OCI-LY1 (cell line): ENCODE results near the gene GOLGA8B.
"Not testable (repeated sequence)": the region's sequence is repeated elsewhere in the genome, so short reads cannot be mapped to it uniquely, and the experiment has no call there.

Experiments
- H2AFZ ChIP-seq: fragments of 200-600 bp; sonication (generic), shearing (Covaris generic); 2 replicates; pipeline ENCODE4 v1.6.0; 2014; ENCODE audit warnings: antibody characterized with exemption, mild to moderate bottlenecking, low read length
- H3F3A ChIP-seq: fragments of 200-600 bp; sonication (generic), shearing (Covaris generic); 2 replicates; pipeline ENCODE4 v1.6.0; 2014; ENCODE audit warnings: mild to moderate bottlenecking, antibody characterized with exemption, low read length, moderate library complexity; ENCODE audit not compliant: insufficient read depth
- H3K27ac ChIP-seq: fragments of 200-600 bp; sonication (generic); 2 replicates; pipeline ENCODE4 v1.5.1; 2014; ENCODE audit warnings: low read length, mixed run types, mild to moderate bottlenecking, low read depth; ENCODE audit not compliant: poor library complexity, severe bottlenecking
- H3K27me3 ChIP-seq: fragments of 200-600 bp; sonication (generic); 2 replicates; pipeline ENCODE4 v1.6.0; 2014; ENCODE audit warnings: antibody characterized with exemption, mild to moderate bottlenecking, low read length, moderate library complexity; ENCODE audit not compliant: insufficient read depth
- H3K36me3 ChIP-seq: fragments of 200-600 bp; sonication (generic); 2 replicates; pipeline ENCODE4 v1.6.1; 2014; ENCODE audit warnings: mild to moderate bottlenecking, antibody characterized with exemption, low read length, moderate library complexity, mixed read lengths; ENCODE audit not compliant: insufficient read depth
- H3K4me1 ChIP-seq: fragments of 200-600 bp; sonication (generic); 2 replicates; pipeline ENCODE4 v1.5.1; 2014; ENCODE audit warnings: mild to moderate bottlenecking, low read length, moderate library complexity; ENCODE audit not compliant: insufficient read depth, severe bottlenecking
- H3K4me2 ChIP-seq: fragments of 200-600 bp; sonication (generic), shearing (Covaris generic); 2 replicates; pipeline ENCODE4 v1.6.1; 2014; ENCODE audit warnings: low read length
- H3K4me3 ChIP-seq: fragments of 200-600 bp; sonication (generic); 2 replicates; pipeline ENCODE4 v1.5.1; 2014; ENCODE audit warnings: low read length, low read depth, mild to moderate bottlenecking, mixed read lengths; ENCODE audit not compliant: poor library complexity, severe bottlenecking
- H3K79me2 ChIP-seq: fragments of 200-600 bp; shearing (Covaris generic); 2 replicates; pipeline ENCODE4 v1.6.1; 2016; ENCODE audit warnings: mixed run types, low read length, mixed read lengths; ENCODE audit not compliant: insufficient read depth
- H3K9ac ChIP-seq: fragments of 200-600 bp; sonication (generic), shearing (Covaris generic); 2 replicates; pipeline ENCODE4 v1.6.1; 2014; ENCODE audit warnings: mild to moderate bottlenecking, low read length, mixed read lengths
- H3K9me2 ChIP-seq: fragments of 200-600 bp; sonication (generic), shearing (Covaris generic); 2 replicates; pipeline ENCODE4 v1.6.1; 2014; ENCODE audit warnings: low read depth, mild to moderate bottlenecking, low read length, mixed read lengths
- H3K9me3 ChIP-seq: fragments of 200-600 bp; shearing (Covaris generic); 2 replicates; pipeline ENCODE4 v1.6.1; 2014; ENCODE audit warnings: low read length, mixed read lengths
- H4K20me1 ChIP-seq: fragments of 200-600 bp; sonication (generic), shearing (Covaris generic); 2 replicates; pipeline ENCODE4 v1.6.0; 2016; ENCODE audit warnings: mild to moderate bottlenecking, low read length; ENCODE audit not compliant: insufficient read depth
- CTCF ChIP-seq: fragments of 200-600 bp; sonication (generic), shearing (Covaris generic); IDR thresholded peaks from 2 replicates; pipeline ENCODE4 v1.5.1; 2017; ENCODE audit warnings: mild to moderate bottlenecking, antibody characterized with exemption, low read length, moderate library complexity, mixed read lengths
- EZH2 ChIP-seq: fragments of 200-600 bp; sonication (generic), shearing (Covaris generic); IDR thresholded peaks from 2 replicates; pipeline ENCODE4 v1.8.0; 2017; ENCODE audit warnings: borderline replicate concordance, mixed run types, mild to moderate bottlenecking, antibody characterized with exemption, low read length, moderate library complexity, mixed read lengths

GOLGA8B gene

GRCh38 chr15:34583399-34584329 is at the start of gene GOLGA8B:
TSS of gene GOLGA8B (minus strand) at chr15:34583651. CDS start at chr15:34535912, 47,739 bp downstream.
- Histone ChIP-seq H3K4me1 (peaks cover 21% of the 10 kb centered on the region), H3K79me2 (peaks cover 9% of the 10 kb centered on the region), H3K9me3 (no peaks in the 10 kb centered on the region), H3K4me2 (peak within 1 kb of the TSS; percentile 91), H3K27ac (peak within 1 kb of the TSS; percentile 10), H2AFZ (peak within 1 kb of the TSS; percentile 67; the same call in 1 of the 2 replicates), H4K20me1 (no peaks in the 10 kb centered on the region), H3K4me3 (peak within 1 kb of the TSS; percentile 93), H3K27me3 (no peaks in the 10 kb centered on the region), H3K9ac (peak within 1 kb of the TSS; percentile 91), H3F3A (no peaks in the 10 kb centered on the region), H3K36me3 (no peaks in the 10 kb centered on the region), H3K9me2 (no peaks in the 10 kb centered on the region)
- TF ChIP-seq CTCF (no peak), EZH2 (no peak)

GRCh38 chr15:34633165-34633564 is 49.7 kb upstream of the GOLGA8B start:
- not testable (repeated sequence) for H2AFZ ChIP-seq, H3K79me2 ChIP-seq, H3K27ac ChIP-seq, H3K9ac ChIP-seq, H3K36me3 ChIP-seq, H3K4me2 ChIP-seq, H3K27me3 ChIP-seq, H3K4me1 ChIP-seq, H3K9me3 ChIP-seq, H3F3A ChIP-seq, H3K4me3 ChIP-seq, H4K20me1 ChIP-seq, H3K9me2 ChIP-seq

GRCh38 chr15:34628577-34629152 is 45.2 kb upstream of the GOLGA8B start:
- Histone ChIP-seq H3K4me1 (no peaks in the 10 kb centered on the region), H3K9ac (no peak overlapping the region), H3K36me3 (no peaks in the 10 kb centered on the region), H3K4me2 (no peak overlapping the region), H4K20me1 (no peaks in the 10 kb centered on the region), H3K9me2 (no peaks in the 10 kb centered on the region), H2AFZ (no peak overlapping the region), H3F3A (no peaks in the 10 kb centered on the region), H3K79me2 (no peaks in the 10 kb centered on the region), H3K9me3 (no peaks in the 10 kb centered on the region), H3K27me3 (no peaks in the 10 kb centered on the region), H3K27ac (no peak overlapping the region), H3K4me3 (no peak overlapping the region)
- no peak for TF ChIP-seq EZH2
- no peak for TF ChIP-seq CTCF
